Midbrain (tissue), 1 donor: ENCODE data around the gene MRGPRE.

Source experiments
- DNase-seq: peaks from one replicate; lab custom pipeline; 2025; lab: John Stamatoyannopoulos, UW

Gene MRGPRE

DNA sequence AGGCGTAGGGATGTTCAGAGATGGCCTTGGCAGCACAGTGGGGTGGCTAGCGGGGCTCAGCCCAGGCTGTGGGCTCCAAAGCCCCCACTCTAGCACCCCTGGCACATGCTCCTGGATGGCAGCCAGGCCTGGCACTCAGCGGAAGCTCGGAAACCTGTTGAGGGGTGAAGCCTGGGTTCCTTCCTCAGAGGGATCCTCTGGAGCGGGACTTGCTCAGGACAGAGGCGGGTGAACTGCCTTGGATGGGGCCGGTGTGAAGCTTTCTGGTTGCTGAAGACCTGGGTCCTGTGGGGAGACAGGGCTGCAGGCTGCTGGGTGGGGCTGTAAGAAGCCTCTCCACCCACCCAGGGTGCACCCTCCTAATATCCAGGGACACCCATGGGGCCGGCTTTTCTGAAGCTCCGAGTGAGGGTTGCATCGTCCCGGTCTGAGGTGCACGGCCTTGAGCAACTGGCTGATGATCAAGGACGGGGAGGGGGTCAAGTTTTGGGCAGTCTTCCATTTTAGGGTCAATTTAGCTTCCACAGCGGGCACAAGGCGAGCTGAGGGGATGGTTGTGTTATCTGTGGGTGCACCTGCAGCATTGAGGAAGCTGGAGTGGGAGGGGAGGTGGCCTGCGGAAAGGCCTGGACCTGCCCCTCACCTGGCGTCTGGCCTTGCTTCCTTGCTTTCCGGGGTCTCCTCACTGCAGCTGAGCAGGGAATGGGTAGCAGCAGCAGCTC is 5.2 kb downstream of the MRGPRE start:
- no peak for DNase-seq

GRCh38 chr11:3225826-3226750 is 6.1 kb downstream of the MRGPRE start:
- DNase-seq, result no peak

- DNase-seq, result no peak
Observed at GRCh38 chr11:3225159-3225758, 7.0 kb downstream of the MRGPRE start.

- DNase-seq, result no peak
Observed at GRCh38 chr11:3224401-3225057, 7.7 kb downstream of the MRGPRE start.

GRCh38 chr11:3223932-3224381 is 8.3 kb downstream of the MRGPRE start:
- no peak for DNase-seq

- no peak for DNase-seq
Observed at GRCh38 chr11:3222941-3223915, 9.0 kb downstream of the MRGPRE start.

- DNase-seq, result no peak
Observed at GRCh38 chr11:3222003-3222855, 10.0 kb downstream of the MRGPRE start.

GRCh38 chr11:3221408-3222002 is 10.7 kb downstream of the MRGPRE start:
- no peak for DNase-seq

DNA sequence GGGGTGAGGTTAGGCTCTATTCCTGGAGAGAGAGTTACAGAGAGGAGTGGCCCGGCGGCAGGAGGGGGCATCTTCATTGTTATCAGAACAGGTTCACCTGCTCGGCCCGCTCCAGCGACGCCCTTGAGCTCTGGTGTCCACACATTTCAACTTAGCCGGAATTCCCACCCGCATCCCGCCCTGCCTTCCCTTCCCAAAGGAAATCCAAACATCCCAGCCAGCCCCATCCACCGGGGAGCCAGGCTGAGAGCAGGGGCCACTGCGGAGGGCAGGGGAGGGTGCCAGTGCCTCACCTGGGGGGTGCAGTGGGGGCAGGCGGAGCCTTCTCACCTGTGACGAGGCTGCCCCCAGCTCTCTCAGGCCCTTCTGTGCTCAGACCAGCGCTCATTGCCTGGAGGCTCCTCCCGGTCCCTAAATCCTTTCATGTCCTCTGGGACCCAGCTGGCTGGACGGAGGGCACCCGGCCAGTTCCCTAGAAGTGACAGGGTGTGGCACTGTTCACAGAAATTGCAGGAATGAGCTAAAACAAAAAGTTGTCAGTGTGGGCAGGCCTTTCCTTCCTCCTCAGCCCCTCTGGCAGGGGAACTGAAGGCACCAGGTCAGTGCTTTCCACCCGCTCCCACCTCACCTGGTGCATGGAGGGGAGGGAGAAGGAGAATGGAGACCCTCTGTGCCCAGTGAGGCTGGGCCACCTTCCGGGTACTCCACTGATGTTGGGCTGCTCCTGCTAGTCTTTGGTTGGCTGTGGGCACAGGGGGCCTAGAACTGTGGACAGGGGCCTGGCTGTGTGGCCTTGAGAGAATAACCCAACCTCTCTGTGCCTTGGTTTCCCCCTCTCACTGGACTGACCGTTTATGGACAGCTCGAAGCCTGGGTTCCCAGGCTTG is 11.5 kb downstream of the MRGPRE start:
- DNase-seq, result no peak

DNA sequence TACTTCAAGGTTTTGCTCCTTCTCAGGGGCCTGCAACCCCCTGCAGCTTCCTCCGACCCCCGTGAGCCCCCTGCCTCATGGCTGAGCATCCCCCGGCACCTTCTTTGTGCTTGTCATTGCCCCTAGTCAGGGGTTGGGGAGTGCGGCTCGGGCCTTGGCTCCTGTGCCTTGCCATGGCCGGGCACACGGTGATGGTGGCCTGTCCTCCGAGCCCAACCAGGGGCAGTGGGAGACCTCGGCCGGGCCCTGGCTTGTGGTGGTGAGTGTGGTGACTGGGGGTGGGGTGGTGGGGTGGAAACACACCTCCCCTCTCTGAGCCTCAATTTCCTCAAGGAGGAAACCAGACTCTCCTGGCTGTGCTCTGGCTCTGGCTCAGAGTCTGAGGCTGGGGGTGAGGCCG is 12.1 kb downstream of the MRGPRE start:
- DNase-seq, result no peak

DNA sequence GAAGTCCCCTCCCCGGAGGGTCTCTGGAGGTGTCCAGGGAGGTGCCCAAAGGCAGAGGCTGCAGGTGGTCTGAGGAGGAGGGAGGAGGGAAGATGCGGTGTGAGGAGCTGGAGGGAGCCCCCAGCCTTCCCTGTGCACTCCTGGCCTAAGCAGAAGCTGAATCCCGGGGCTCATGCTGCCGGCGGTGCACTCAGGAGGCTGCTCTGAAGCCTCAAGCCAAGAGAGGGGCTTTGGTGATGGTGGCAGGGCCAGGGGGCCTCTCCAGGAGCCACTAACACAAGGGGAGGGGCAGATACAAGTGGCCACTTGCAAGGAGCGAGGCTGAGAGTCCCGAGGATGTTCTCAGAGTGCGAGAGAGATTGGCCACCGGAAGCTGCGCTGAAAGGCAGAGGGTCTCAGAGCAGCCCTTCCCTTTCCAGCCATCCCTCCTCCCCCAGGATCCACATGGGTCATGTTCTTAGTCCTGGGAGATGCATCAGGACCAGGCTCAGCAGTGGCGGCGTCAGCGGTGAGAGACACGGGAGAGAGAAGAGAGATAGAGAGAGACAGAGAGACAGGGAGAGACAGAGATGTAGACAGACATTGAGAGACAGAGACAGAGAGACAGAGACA is 12.8 kb downstream of the MRGPRE start:
- no peak for DNase-seq

- DNase-seq, result no peak
Observed at GRCh38 chr11:3218483-3219280, 13.5 kb downstream of the MRGPRE start, which contains the start of gene MRGPRG. Gene MRGPRG, minus strand, starts transcription at chr11:3218813. Its CDS starts 0 bp downstream, at chr11:3218813.

- no peak for DNase-seq
Observed at GRCh38 chr11:3217818-3218482, 14.3 kb downstream of the MRGPRE start.

DNA sequence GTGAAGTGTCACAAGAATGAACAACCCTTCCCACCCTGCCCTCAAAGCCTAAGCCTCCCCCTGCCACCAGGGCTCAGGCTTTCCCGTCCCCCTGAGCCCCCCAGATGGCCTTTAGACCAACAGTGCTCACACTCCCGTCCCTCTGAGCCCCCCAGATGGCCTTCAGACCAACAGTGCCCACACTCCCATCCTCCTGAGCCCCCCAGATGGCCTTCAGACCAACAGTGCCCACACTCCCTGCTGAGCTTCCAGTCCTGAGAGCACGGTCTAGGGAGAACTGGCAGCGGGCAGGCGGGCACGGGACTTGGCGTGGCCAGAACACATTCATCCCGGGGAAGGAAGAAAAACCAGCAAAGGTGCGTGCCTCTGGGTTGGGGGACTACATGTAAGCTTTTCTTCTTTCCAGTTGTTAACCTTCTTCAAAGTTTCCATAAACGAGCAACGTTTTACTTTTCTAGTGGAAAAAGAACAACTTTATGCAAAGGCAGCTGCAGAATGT is 16.1 kb downstream of the MRGPRE start:
- DNase-seq, result no peak

DNA sequence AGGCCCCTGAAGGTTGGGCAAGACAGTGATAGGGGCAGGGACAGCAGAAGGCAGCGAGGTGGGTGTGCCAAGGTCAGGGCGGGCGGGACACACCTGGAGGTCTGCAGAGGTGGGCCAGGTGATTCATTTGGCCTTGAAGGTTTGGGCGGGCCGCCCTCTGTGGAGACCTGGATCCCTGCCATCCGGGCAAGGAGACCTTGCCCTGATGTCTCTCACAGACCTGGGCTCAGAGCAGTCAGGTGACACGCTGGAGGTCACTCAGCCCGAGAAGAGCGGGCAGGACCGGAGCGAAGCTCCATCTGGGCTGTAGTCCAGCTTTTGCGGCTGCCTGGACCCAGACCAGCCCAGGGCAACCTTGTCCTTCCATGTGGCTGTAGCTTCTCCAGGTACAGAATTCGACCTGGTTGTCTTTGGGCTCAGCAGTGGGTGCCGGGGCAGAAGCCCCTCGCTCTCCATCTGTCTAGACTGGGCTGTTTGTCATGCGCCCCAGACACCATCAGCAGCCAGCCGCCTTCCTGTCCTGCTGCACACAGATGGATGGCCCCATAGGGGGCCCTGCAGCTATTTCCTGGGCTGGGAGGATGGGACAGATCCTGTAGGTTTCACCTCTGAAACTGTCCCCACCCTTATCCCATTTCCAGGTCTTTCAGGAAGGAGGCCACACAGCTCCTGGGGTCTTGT is 16.7 kb downstream of the MRGPRE start:
- DNase-seq, result no peak

- DNase-seq, result no peak
Observed at GRCh38 chr11:3214420-3214699, 17.9 kb downstream of the MRGPRE start.
